GM21825 (cell line): ENCODE data around the gene PTPRN2.

Experiments
- ATAC-seq: cut with Tn5 transposase; IDR thresholded peaks from one replicate; pipeline ENCODE4 v1.9.1; 2021; ENCODE audit warnings: mild to moderate bottlenecking, moderate library complexity; ENCODE audit not compliant: unreplicated experiment

Gene PTPRN2

GRCh38 chr7:158133057-158133456 is 454.6 kb downstream of the PTPRN2 start:
- ATAC-seq, result no peak

GRCh38 chr7:158130023-158130409 is 457.6 kb downstream of the PTPRN2 start:
- ATAC-seq, result no peak

GRCh38 chr7:158129037-158130022 is 458.3 kb downstream of the PTPRN2 start:
- ATAC-seq, result no peak

GRCh38 chr7:158128572-158128971 is 459.1 kb downstream of the PTPRN2 start:
- ATAC-seq, result no peak

GRCh38 chr7:158127241-158127640 is 460.4 kb downstream of the PTPRN2 start:
- ATAC-seq, result no peak

GRCh38 chr7:158126661-158127060 is 461.0 kb downstream of the PTPRN2 start:
- ATAC-seq, result no peak

- ATAC-seq, result no peak
Observed at GRCh38 chr7:158125721-158126120, 461.9 kb downstream of the PTPRN2 start.

GRCh38 chr7:158125091-158125490 is 462.5 kb downstream of the PTPRN2 start:
- ATAC-seq, result no peak

- no peak for ATAC-seq
Observed at GRCh38 chr7:158124671-158125079, 462.9 kb downstream of the PTPRN2 start.

- no peak for ATAC-seq
Observed at GRCh38 chr7:158123753-158124152, 463.9 kb downstream of the PTPRN2 start.

GRCh38 chr7:158123214-158123613 is 464.4 kb downstream of the PTPRN2 start:
- ATAC-seq, result no peak

- no peak for ATAC-seq
Observed at GRCh38 chr7:158121441-158122045, 466.1 kb downstream of the PTPRN2 start.

GRCh38 chr7:158120716-158121115 is 466.9 kb downstream of the PTPRN2 start:
- ATAC-seq, result no peak

GRCh38 chr7:158120316-158120715 is 467.3 kb downstream of the PTPRN2 start:
- ATAC-seq, result no peak

- no peak for ATAC-seq
Observed at GRCh38 chr7:158117341-158118222, 470.0 kb downstream of the PTPRN2 start.

- no peak for ATAC-seq
Observed at GRCh38 chr7:158116235-158116634, 471.4 kb downstream of the PTPRN2 start.

GRCh38 chr7:158114056-158114850 is 473.4 kb downstream of the PTPRN2 start:
- no peak for ATAC-seq

GRCh38 chr7:158113321-158114025 is 474.1 kb downstream of the PTPRN2 start:
- no peak for ATAC-seq

- ATAC-seq, result no peak
Observed at GRCh38 chr7:158112571-158113320, 474.9 kb downstream of the PTPRN2 start.
